GM12865 (cell line): ENCODE data around the gene LRRC30.
"Not testable (repeated sequence)": the region's sequence is repeated elsewhere in the genome, so short reads cannot be mapped to it uniquely, and the experiment has no call there.

ENCODE experiments used
- DNase-seq: peaks from one replicate; pipeline ENCODE4 v3.0.0; 2010; ENCODE audit warnings: low read depth
- H3K4me3 ChIP-seq: 2 replicates; pipeline ENCODE4 v1.5.1; 2011; ENCODE audit warnings: mild to moderate bottlenecking, low read depth, low read length, control low read depth
- CTCF ChIP-seq: IDR thresholded peaks from 2 replicates; pipeline ENCODE4 v1.5.1; 2011; ENCODE audit warnings: low read length, control low read depth, low read depth, inconsistent platforms; ENCODE audit not compliant: insufficient read depth; ENCODE audit errors: missing control alignments

Gene LRRC30

GRCh38 chr18:7198326-7198725 is 32.6 kb upstream of the LRRC30 start:
- no peak for DNase-seq
- TF ChIP-seq CTCF = no peak
- H3K4me3 ChIP-seq = no peak overlapping the region

GRCh38 chr18:7201096-7201495 is 29.8 kb upstream of the LRRC30 start:
- H3K4me3 ChIP-seq = no peak overlapping the region
- TF ChIP-seq CTCF = no peak
- DNase-seq = no peak

- no peak overlapping the region for H3K4me3 ChIP-seq
- no peak for DNase-seq
- TF ChIP-seq CTCF = no peak
These were observed 28.7 kb upstream of the LRRC30 start for GRCh38 chr18:7202169-7202568.

GRCh38 chr18:7203601-7204000 is 27.3 kb upstream of the LRRC30 start:
- not testable (repeated sequence) for H3K4me3 ChIP-seq, DNase-seq

GRCh38 chr18:7205346-7205745 is 25.5 kb upstream of the LRRC30 start:
- no peak for DNase-seq
- no peak for TF ChIP-seq CTCF
- H3K4me3 ChIP-seq = no peak overlapping the region

- TF ChIP-seq CTCF = no peak
- no peak for DNase-seq
- H3K4me3 ChIP-seq = no peak overlapping the region
These were observed 24.7 kb upstream of the LRRC30 start for GRCh38 chr18:7206217-7206616.

- TF ChIP-seq CTCF = no peak
- DNase-seq = no peak
- H3K4me3 ChIP-seq = no peak overlapping the region
These were observed 23.4 kb upstream of the LRRC30 start for GRCh38 chr18:7207366-7207915.
